HG03039 (cell line): ENCODE measurements around the gene PPP1R9B.

ENCODE experiments used
- ATAC-seq: cut with Tn5 transposase; IDR thresholded peaks from one replicate; pipeline ENCODE4 v1.9.1; 2021; ENCODE audit warnings: mild to moderate bottlenecking, moderate library complexity; ENCODE audit not compliant: unreplicated experiment

The PPP1R9B gene

GRCh38 chr17:50094753-50095619, 55.5 kb downstream of the PPP1R9B start, which contains the start of gene PDK2:
Gene PDK2, plus strand, starts transcription at chr17:50095351. Its CDS starts 85 bp downstream, at chr17:50095436.
- peak; percentile 89 for ATAC-seq

DNA sequence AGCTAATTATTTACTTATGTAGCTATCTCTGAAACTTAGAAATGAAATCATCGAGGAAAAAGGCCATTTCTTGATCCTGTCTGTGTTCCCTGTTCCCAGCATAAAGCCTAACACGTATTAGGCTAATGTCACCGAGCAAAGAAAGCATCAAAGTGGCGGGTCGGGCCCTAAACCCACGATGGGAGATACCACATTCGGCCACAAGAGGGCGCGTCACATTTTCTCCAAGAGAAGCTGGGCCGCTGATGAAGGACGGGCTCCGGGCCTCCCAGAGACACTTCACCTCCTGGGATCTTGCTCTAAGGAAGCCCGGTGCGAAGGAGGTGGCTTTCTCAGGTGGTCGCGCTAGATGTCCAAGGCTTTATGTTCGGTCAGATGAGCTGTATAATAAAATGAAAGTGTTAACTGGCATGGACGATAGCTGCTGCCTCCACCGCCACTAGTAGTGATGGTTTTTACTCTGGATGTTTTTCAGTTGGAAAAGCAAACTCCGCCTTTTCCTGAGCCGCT, 56.2 kb downstream of the PPP1R9B start:
- no peak for ATAC-seq

- ATAC-seq, result no peak
These were observed 56.7 kb downstream of the PPP1R9B start for GRCh38 chr17:50093807-50094206.

DNA sequence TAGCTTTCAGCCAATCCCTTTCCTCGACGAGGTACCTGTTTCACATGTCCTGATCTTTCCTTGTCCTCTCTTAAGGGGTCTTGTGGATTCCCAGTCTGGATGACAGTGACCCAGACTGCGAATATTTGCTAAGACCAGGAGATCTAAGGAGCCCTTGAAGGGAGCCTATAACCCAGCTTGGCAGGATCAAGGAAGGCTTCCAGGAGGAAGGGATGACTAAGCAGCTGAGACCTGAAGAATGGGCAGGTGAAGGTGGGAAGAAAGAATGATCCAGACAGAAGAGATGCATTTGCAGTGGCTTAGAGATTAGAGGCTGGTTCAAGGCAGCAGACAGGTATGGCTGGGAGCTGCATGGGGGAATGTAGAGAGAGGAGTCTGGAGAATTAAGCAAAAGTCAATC, 57.2 kb downstream of the PPP1R9B start:
- no peak for ATAC-seq

GRCh38 chr17:50091918-50092285, 58.6 kb downstream of the PPP1R9B start:
- ATAC-seq, result no peak

- ATAC-seq, result no peak
These were observed 59.2 kb downstream of the PPP1R9B start for GRCh38 chr17:50090971-50091917.

- ATAC-seq, result no peak
These were observed 60.4 kb downstream of the PPP1R9B start for GRCh38 chr17:50090071-50090470.

DNA sequence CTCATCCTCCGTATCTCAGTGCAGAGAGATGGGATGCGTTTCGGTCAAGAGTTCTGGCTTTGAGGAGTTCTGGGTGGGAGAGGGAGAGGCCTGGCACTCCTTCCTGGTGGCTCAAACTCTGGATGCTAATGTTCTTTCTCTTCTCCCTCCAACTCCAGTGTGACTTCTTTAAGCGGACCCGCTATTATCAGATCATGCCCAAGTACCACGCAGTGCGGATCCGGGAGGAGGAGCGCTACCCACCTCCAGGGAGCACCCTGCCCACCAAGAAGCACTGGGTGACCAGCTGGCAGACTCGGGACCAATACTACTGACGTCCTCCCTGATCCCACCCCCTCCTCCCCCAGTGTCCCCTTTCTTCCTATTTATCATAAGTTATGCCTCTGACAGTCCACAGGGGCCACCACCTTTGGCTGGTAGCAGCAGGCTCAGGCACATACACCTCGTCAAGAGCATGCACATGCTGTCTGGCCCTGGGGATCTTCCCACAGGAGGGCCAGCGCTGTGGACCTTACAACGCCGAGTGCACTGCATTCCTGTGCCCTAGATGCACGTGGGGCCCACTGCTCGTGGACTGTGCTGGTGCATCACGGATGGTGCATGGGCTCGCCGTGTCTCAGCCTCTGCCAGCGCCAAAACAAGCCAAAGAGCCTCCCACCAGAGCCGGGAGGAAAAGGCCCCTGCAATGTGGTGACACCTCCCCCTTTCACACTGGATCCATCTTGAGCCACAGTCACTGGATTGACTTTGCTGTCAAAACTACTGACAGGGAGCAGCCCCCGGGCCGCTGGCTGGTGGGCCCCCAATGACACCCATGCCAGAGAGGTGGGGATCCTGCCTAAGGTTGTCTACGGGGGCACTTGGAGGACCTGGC, 61.3 kb downstream of the PPP1R9B start:
- no peak for ATAC-seq

DNA sequence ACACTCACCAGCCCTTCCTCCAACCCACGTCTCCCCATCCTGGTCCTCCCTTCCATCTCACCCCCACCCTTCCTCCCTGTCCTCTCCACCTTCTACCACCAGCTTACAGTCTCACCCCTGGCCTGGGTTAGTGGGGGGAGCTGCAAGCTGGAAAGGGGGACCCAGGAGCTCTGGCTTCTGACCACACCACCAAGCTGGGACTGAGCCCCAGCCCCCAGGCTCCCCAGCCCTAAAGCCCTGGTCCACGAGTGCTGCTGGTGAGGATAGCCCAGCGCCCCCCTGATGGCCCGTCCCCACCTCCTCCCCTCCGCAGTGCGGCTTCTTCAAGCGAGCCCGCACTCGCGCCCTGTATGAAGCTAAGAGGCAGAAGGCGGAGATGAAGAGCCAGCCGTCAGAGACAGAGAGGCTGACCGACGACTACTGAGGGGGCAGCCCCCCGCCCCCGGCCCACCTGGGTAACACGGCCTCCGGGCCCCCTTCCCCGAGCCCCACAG, 62.5 kb downstream of the PPP1R9B start:
- no peak for ATAC-seq

DNA sequence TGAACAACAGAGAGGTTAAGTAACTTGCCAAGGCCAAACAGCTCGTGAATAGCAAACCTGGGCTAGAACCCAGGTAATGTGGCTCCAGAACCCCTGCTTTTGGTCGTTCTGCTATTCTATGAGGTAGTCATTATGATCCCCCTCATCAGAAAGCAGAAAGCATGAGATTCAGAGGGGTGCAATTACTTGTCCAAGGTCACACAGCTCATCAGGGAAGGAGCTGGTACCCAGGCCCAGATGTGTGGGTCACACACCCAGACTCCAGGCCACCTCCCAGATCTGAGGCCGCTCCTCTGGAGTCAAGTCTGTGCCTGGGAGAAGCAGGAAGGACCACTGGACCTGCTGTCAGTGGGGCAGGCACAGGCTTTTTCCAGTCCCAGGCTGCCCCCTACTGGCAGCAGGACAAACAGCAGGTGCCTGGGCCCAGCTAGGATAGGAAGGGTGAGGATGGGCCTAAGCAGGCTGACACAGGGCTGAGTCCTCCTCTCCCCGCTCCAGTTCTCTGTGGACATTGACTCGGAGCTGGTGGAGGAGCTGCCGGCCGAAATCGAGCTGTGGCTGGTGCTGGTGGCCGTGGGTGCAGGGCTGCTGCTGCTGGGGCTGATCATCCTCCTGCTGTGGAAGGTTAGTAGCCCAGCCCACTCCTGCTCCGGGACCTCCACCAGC, 63.1 kb downstream of the PPP1R9B start:
- ATAC-seq, result no peak
